H1 (cell line): ENCODE measurements around the gene PNMA1. TPM values are rescaled to one million over a fixed set of nuclear protein-coding genes. Genes with fewer than 3 reads are reported as not detected.

Experiments
- CTCF ChIA-PET: fragments of 300-600 bp; sonication (Branson Sonifier 250); formaldehyde crosslinking; loops from one replicate; lab custom pipeline; 2021; ENCODE audit not compliant: partially characterized antibody; lab: Charles Lee
- POLR2A ChIA-PET: fragments of 300-600 bp; sonication (Branson Sonifier 250); formaldehyde crosslinking; loops from one replicate; lab custom pipeline; 2021; ENCODE audit warnings: inconsistent platforms; ENCODE audit not compliant: partially characterized antibody; lab: Charles Lee
- DNase-seq, 2 experiments: peaks; one replicate each; pipeline versions ENCODE4 v3.0.0 to v3.0.0-alpha.2; 2010 to 2022; ENCODE audit warnings: low spot score in 2 of 2, low read depth in 1 of 2, mixed read lengths in 1 of 2
- FAIRE-seq: peaks from 2 replicates; lab custom pipeline; 2011; peaks lifted over from hg19 to GRCh38; lab: Jason Lieb, UNC
- H2AFZ ChIP-seq: 2 replicates; pipeline ENCODE4 v1.8.1; 2012; ENCODE audit warnings: low read length, inconsistent platforms
- H2AK5ac ChIP-seq: 2 replicates; pipeline ENCODE4 v1.6.1; 2013; ENCODE audit warnings: low read depth, low read length
- H2BK120ac ChIP-seq: replicated peaks from 2 replicates; pipeline ENCODE3; 2013; ENCODE audit warnings: low read depth, low read length, inconsistent platforms
- H2BK12ac ChIP-seq: 2 replicates; pipeline ENCODE4 v1.6.1; 2013; ENCODE audit warnings: low read depth, low read length
- H2BK15ac ChIP-seq: 2 replicates; pipeline ENCODE4 v1.6.1; 2013; ENCODE audit warnings: low read length
- H2BK20ac ChIP-seq: 2 replicates; pipeline ENCODE4 v1.6.1; 2013; ENCODE audit warnings: low read length
- H2BK5ac ChIP-seq: 2 replicates; pipeline ENCODE4 v1.6.1; 2013; ENCODE audit warnings: low read depth, low read length
- H3K14ac ChIP-seq: 2 replicates; pipeline ENCODE4 v1.6.1; 2013; ENCODE audit warnings: inconsistent platforms; ENCODE audit not compliant: insufficient read length
- H3K18ac ChIP-seq: 2 replicates; pipeline ENCODE4 v1.6.1; 2013; ENCODE audit warnings: low read length; ENCODE audit errors: extremely low read depth
- H3K23ac ChIP-seq: 2 replicates; pipeline ENCODE4 v1.6.1; 2013; ENCODE audit warnings: inconsistent platforms; ENCODE audit not compliant: insufficient read length
- H3K23me2 ChIP-seq: 2 replicates; pipeline ENCODE4 v1.6.1; 2013; ENCODE audit warnings: low read depth, low read length
- H3K27ac ChIP-seq: 2 replicates; pipeline ENCODE4 v1.6.1; 2011; ENCODE audit warnings: low read depth, low read length, inconsistent platforms
- H3K27me3 ChIP-seq, 4 experiments: replicated peaks in 1 of 4; 1 replicate in 1 of 4; 2 replicates in 3 of 4; pipeline versions ENCODE4 v1.6.1 to v1.8.1; 2011 to 2013; ENCODE audit warnings: low read length in 3 of 4, mild to moderate bottlenecking in 3 of 4, inconsistent platforms in 2 of 4, mixed read lengths in 2 of 4, moderate library complexity in 1 of 4; ENCODE audit not compliant: control insufficient read depth in 3 of 4, insufficient read depth in 3 of 4; ENCODE audit errors: extremely low read depth in 1 of 4
- H3K36me3 ChIP-seq, 4 experiments: 2 replicates each; pipeline versions ENCODE4 v1.6.1 to v1.8.1; 2011 to 2013; ENCODE audit warnings: mild to moderate bottlenecking in 4 of 4, low read length in 3 of 4, moderate library complexity in 2 of 4, control low read depth in 1 of 4, inconsistent platforms in 1 of 4; ENCODE audit not compliant: insufficient read depth in 4 of 4, control insufficient read depth in 2 of 4
- H3K4ac ChIP-seq: replicated peaks from 2 replicates; pipeline ENCODE3; 2013; ENCODE audit warnings: low read length, low read depth, mixed read lengths, inconsistent platforms; ENCODE audit not compliant: insufficient read length
- H3K4me1 ChIP-seq, 4 experiments: replicated peaks in 1 of 4; 1 replicate in 1 of 4; 2 replicates in 3 of 4; pipeline versions ENCODE4 v1.6.1 to v1.8.1; 2011 to 2013; ENCODE audit warnings: low read length in 3 of 4, inconsistent platforms in 2 of 4, mixed read lengths in 1 of 4; ENCODE audit not compliant: insufficient read depth in 4 of 4, control insufficient read depth in 3 of 4
- H3K4me2 ChIP-seq, 2 experiments: 2 replicates each; pipeline versions ENCODE4 v1.6.1 to v1.8.1; 2011 to 2013; ENCODE audit warnings: low read depth in 2 of 2, low read length in 2 of 2, control low read depth in 1 of 2, inconsistent platforms in 1 of 2, mild to moderate bottlenecking in 1 of 2; ENCODE audit not compliant: insufficient read depth in 1 of 2
- H3K4me3 ChIP-seq, 4 experiments: fragments of 200-600, 300-600 bp in 1 of 4; sonication (generic), shearing (Covaris generic), sonication (Bioruptor Twin) in 1 of 4; 2 replicates each; pipeline versions ENCODE4 v1.5.1 to v1.8.1; 2011 to 2016; ENCODE audit warnings: low read length in 4 of 4, low read depth in 3 of 4, control low read depth in 2 of 4, inconsistent platforms in 2 of 4, mild to moderate bottlenecking in 2 of 4, mixed read lengths in 1 of 4, moderate library complexity in 1 of 4; ENCODE audit not compliant: insufficient read depth in 2 of 4; ENCODE audit errors: extremely low read depth in 1 of 4
- H3K56ac ChIP-seq: replicated peaks from 2 replicates; pipeline ENCODE3; 2013; ENCODE audit warnings: low read depth, mild to moderate bottlenecking, mixed read lengths, low read length, inconsistent platforms; ENCODE audit not compliant: insufficient read length
- H3K79me1 ChIP-seq: 2 replicates; pipeline ENCODE4 v1.6.1; 2013; ENCODE audit warnings: low read depth, low read length, control low read depth
- H3K79me2 ChIP-seq, 2 experiments: 2 replicates each; pipeline versions ENCODE4 v1.6.1 to v1.8.1; 2012 to 2013; ENCODE audit warnings: low read length in 2 of 2, mild to moderate bottlenecking in 2 of 2, inconsistent platforms in 1 of 2; ENCODE audit not compliant: insufficient read depth in 2 of 2, control insufficient read depth in 1 of 2
- H3K9ac ChIP-seq, 4 experiments: replicated peaks in 1 of 4; 1 replicate in 1 of 4; 2 replicates in 3 of 4; pipeline versions ENCODE4 v1.6.1 to v1.8.1; 2011 to 2013; ENCODE audit warnings: low read depth in 3 of 4, low read length in 3 of 4, control low read depth in 2 of 4, mild to moderate bottlenecking in 2 of 4, moderate library complexity in 2 of 4, inconsistent platforms in 1 of 4; ENCODE audit errors: extremely low read depth in 1 of 4
- H3K9me3 ChIP-seq, 2 experiments: 2 replicates each; pipeline versions ENCODE4 v1.6.1 to v1.8.1; 2012 to 2013; ENCODE audit warnings: mild to moderate bottlenecking in 2 of 2, moderate library complexity in 2 of 2, control low read depth in 1 of 2, inconsistent platforms in 1 of 2, low read depth in 1 of 2, low read length in 1 of 2, mixed read lengths in 1 of 2; ENCODE audit not compliant: insufficient read depth in 2 of 2
- H4K20me1 ChIP-seq, 2 experiments: replicated peaks in 1 of 2; 2 replicates each; pipeline versions ENCODE3 to v1.8.1; 2011 to 2013; ENCODE audit warnings: inconsistent platforms in 2 of 2, low read length in 2 of 2, mild to moderate bottlenecking in 1 of 2; ENCODE audit not compliant: insufficient read depth in 2 of 2, control insufficient read depth in 1 of 2
- H4K5ac ChIP-seq: 2 replicates; pipeline ENCODE4 v1.6.1; 2013; ENCODE audit warnings: low read length, low read depth, mixed read lengths, inconsistent platforms; ENCODE audit not compliant: insufficient read length
- H4K8ac ChIP-seq: 2 replicates; pipeline ENCODE4 v1.8.0; 2013; ENCODE audit warnings: mild to moderate bottlenecking, moderate library complexity, low read length, inconsistent platforms; ENCODE audit not compliant: insufficient read depth; ENCODE audit errors: extremely low read depth
- H4K91ac ChIP-seq: replicated peaks from 2 replicates; pipeline ENCODE3; 2013; ENCODE audit warnings: low read length, mixed read lengths, inconsistent platforms; ENCODE audit not compliant: insufficient read length
- BRCA1 ChIP-seq: IDR thresholded peaks from 2 replicates; pipeline ENCODE4 v1.6.1; 2012; ENCODE audit warnings: low read depth, low read length, improper control_type of control experiment
- CBX5 ChIP-seq: fragments of 300-800, 300-1000 bp; sonication (generic); IDR thresholded peaks from 2 replicates; pipeline ENCODE4 v1.7.1; 2016; ENCODE audit warnings: antibody characterized with exemption, low read length, low read depth
- CBX8 ChIP-seq: fragments of 300-800, 300-1000 bp; sonication (generic); IDR thresholded peaks from 2 replicates; pipeline ENCODE4 v1.7.1; 2016; ENCODE audit warnings: low read depth, low read length, borderline replicate concordance
- E2F6 ChIP-seq: IDR thresholded peaks from 2 replicates; pipeline ENCODE4 v1.6.1; 2012; ENCODE audit warnings: inconsistent platforms
- GTF2F1 ChIP-seq: IDR thresholded peaks from 2 replicates; pipeline ENCODE4 v1.6.1; 2012; ENCODE audit warnings: low read depth, low read length, improper control_type of control experiment, borderline replicate concordance
- HDAC6 ChIP-seq: IDR thresholded peaks from one replicate; pipeline ENCODE4 v1.7.1; 2012; ENCODE audit warnings: low read depth, mild to moderate bottlenecking, inconsistent platforms, low read length, moderate library complexity
- MAFK ChIP-seq: IDR thresholded peaks from 2 replicates; pipeline ENCODE4 v1.6.1; 2012; ENCODE audit warnings: low read depth, mild to moderate bottlenecking, improper control_type of control experiment, low read length
- MAX ChIP-seq: IDR thresholded peaks from 2 replicates; pipeline ENCODE4 v1.6.1; 2012; ENCODE audit warnings: inconsistent platforms
- PHF8 ChIP-seq: fragments of 200-600 bp; sonication (generic); conservative IDR thresholded peaks from 2 replicates; pipeline ENCODE4 v1.7.1; 2012; ENCODE audit warnings: low read depth, mild to moderate bottlenecking, inconsistent platforms, low read length, moderate library complexity
- POLR2A ChIP-seq, 2 experiments: IDR thresholded peaks; 1 replicate in 1 of 2; 2 replicates in 1 of 2; pipeline ENCODE4 v1.6.1; 2011; ENCODE audit warnings: low read depth in 2 of 2, low read length in 2 of 2, mild to moderate bottlenecking in 2 of 2; ENCODE audit errors: control extremely low read depth in 1 of 2
- POLR2AphosphoS5 ChIP-seq: IDR thresholded peaks from 2 replicates; pipeline ENCODE4 v1.6.1; 2011; ENCODE audit warnings: low read depth, low read length
- SIRT6 ChIP-seq: IDR thresholded peaks from one replicate; pipeline ENCODE4 v1.7.1; 2012; ENCODE audit warnings: low read length, inconsistent platforms
- SRF ChIP-seq: IDR thresholded peaks from 2 replicates; pipeline ENCODE4 v1.6.1; 2011; ENCODE audit warnings: mild to moderate bottlenecking, low read depth, low read length, moderate library complexity
- TCF12 ChIP-seq: IDR thresholded peaks from 2 replicates; pipeline ENCODE4 v1.6.1; 2011; ENCODE audit warnings: low read depth, mild to moderate bottlenecking, low read length
- TEAD4 ChIP-seq: IDR thresholded peaks from 2 replicates; pipeline ENCODE4 v1.6.1; 2012; ENCODE audit warnings: low read depth, low read length, inconsistent platforms, mixed read lengths
- WGBS, 2 experiments: shearing (Covaris generic) in 1 of 2; methylation state at CpG; one replicate each; pipeline versions ENCODE4 v1.1.6 to v1.1.7; 2013 to 2015; ENCODE audit warnings: low lambda C conversion rate in 2 of 2, mixed read lengths in 2 of 2, inconsistent platforms in 1 of 2, low coverage in 1 of 2, missing lambda C conversion rate in 1 of 2; ENCODE audit not compliant: insufficient replicate concordance in 2 of 2, insufficient coverage in 1 of 2, insufficient read length in 1 of 2; ENCODE audit errors: extremely low coverage in 1 of 2, missing lambda C conversion rate in 1 of 2; 5-methylcytosine and 5-hydroxymethylcytosine counted together
- polyA plus RNA-seq, 7 experiments: library from polyadenylated mRNA; depleted of rRNA in 3 of 7; stranded (reverse) in 5 of 7; unstranded in 2 of 7; fragments of >200 nt in 5 of 7; fragments of 200-250 nt in 2 of 7; gene quantifications; 1 replicate in 5 of 7; 2 replicates in 1 of 7; 4 replicates in 1 of 7; pipeline versions ENCODE4 v1.2.1 to v1.2.3, GENCODE V29; 2011 to 2013; ENCODE audit warnings: missing spikeins in 2 of 7, mixed read lengths in 2 of 7
- total RNA-seq: library from RNA; stranded (reverse); fragmentation: NEBNext Ultra II Directional; extraction: Animal tissue kit (Norgen Biotek cat#: 25700); gene quantifications from 2 replicates; pipeline ENCODE4 v1.2.1, GENCODE V29; 2021

PNMA1 gene
- total and polyA plus RNA-seq, 2 of the 8 experiments (the other 6 are each of a cell fraction or from before 2014, with no cell fraction given), result 15.8 to 52.7 TPM

- H3K79me2 ChIP-seq, result no peaks in the 10 kb centered on the region
- CTCF ChIA-PET, result no interaction called here
- H3K9ac ChIP-seq, result no peak overlapping the region
- H2BK20ac ChIP-seq, result no peak overlapping the region
- H4K5ac ChIP-seq, result no peak overlapping the region
- no peaks in the 10 kb centered on the region for H3K4me1 ChIP-seq
- H3K18ac ChIP-seq, result no peak overlapping the region
- H2BK12ac ChIP-seq, result no peak overlapping the region
- H3K27me3 ChIP-seq, result no peaks in the 10 kb centered on the region
- no peak overlapping the region for H2BK120ac ChIP-seq
- no peak overlapping the region for H3K4ac ChIP-seq
- no peak overlapping the region for H2BK15ac ChIP-seq
- no peaks in the 10 kb centered on the region for H3K23me2 ChIP-seq
- H3K23ac ChIP-seq, result no peak overlapping the region
- no peak for DNase-seq
- no peak overlapping the region for H4K8ac ChIP-seq
- POLR2A ChIA-PET, result no interaction called here
- H2AFZ ChIP-seq, result no peak overlapping the region
- no peak overlapping the region for H4K91ac ChIP-seq
- H3K14ac ChIP-seq, result no peak overlapping the region
- 73 to 100% methylated on average over 1 to 3 of the region's 3 CpGs for WGBS, 2 experiments
- H3K36me3 ChIP-seq, result no peaks in the 10 kb centered on the region; a peak in 2 of 8 replicates
- H3K9me3 ChIP-seq, result no peaks in the 10 kb centered on the region
- H2BK5ac ChIP-seq, result no peak overlapping the region
- no peak overlapping the region for H3K4me2 ChIP-seq
- TF ChIP-seq MAFK (no peak), SRF (no peak), TCF12 (no peak), PHF8 (no peak), HDAC6 (no peak), CBX8 (no peak), TEAD4 (no peak), GTF2F1 (no peak), E2F6 (no peak), POLR2AphosphoS5 (no peak), BRCA1 (no peak), SIRT6 (no peak), CBX5 (no peak), POLR2A (IDR thresholded peaks at IDR 0.05; ENCODE audit: control extremely low read depth in 1 of 2, low read depth in 2 of 2, low read length in 2 of 2) (no peak), MAX (no peak)
- H3K27ac ChIP-seq, result no peak overlapping the region
- no peak for FAIRE-seq
- H3K4me3 ChIP-seq, result no peak overlapping the region
- H3K56ac ChIP-seq, result no peak overlapping the region
- no peaks in the 10 kb centered on the region for H4K20me1 ChIP-seq
- no peaks in the 10 kb centered on the region for H3K79me1 ChIP-seq
- H2AK5ac ChIP-seq, result no peak overlapping the region
These were observed 46.3 kb downstream of the PNMA1 start for GRCh38 chr14:73667854-73668253.
